Epithelial cell of esophagus (primary cell): Measurements from ENCODE around the gene ARHGAP25.

Source experiments
- DNase-seq: peaks from one replicate; pipeline ENCODE4 v3.0.0; 2010; ENCODE audit warnings: low read depth
- H3K4me3 ChIP-seq: 2 replicates; pipeline ENCODE4 v1.5.1; 2011; ENCODE audit warnings: mild to moderate bottlenecking, low read length, control low read depth
- TF ChIP-seq, protein P1 (sequence below): IDR thresholded peaks from 2 replicates; pipeline ENCODE4 v1.5.1; 2011; ENCODE audit warnings: low read depth, mild to moderate bottlenecking, low read length, control low read depth, inconsistent platforms; ENCODE audit not compliant: insufficient read depth; ENCODE audit errors: missing control alignments

Gene ARHGAP25

DNA sequence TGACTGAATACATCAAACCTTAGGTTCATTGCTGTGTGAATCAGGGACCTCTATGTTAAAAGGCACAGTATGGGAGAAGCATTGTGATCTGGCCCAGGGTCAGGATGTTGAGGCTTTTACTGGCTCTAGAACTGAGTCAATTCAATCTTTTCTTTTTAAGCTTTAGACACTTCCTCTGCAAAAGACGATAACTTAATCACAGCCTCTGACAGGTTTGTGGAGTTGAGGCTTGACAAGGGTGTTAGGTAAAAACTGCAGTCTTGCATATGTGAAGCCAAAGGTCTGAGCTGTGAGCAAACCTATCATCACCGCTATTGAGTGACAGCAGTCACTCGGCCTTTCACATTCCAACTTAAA is 17.3 kb upstream of the ARHGAP25 start:
- DNase-seq = no peak
- TF ChIP-seq, protein P1, sequence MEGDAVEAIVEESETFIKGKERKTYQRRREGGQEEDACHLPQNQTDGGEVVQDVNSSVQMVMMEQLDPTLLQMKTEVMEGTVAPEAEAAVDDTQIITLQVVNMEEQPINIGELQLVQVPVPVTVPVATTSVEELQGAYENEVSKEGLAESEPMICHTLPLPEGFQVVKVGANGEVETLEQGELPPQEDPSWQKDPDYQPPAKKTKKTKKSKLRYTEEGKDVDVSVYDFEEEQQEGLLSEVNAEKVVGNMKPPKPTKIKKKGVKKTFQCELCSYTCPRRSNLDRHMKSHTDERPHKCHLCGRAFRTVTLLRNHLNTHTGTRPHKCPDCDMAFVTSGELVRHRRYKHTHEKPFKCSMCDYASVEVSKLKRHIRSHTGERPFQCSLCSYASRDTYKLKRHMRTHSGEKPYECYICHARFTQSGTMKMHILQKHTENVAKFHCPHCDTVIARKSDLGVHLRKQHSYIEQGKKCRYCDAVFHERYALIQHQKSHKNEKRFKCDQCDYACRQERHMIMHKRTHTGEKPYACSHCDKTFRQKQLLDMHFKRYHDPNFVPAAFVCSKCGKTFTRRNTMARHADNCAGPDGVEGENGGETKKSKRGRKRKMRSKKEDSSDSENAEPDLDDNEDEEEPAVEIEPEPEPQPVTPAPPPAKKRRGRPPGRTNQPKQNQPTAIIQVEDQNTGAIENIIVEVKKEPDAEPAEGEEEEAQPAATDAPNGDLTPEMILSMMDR = no peak
- H3K4me3 ChIP-seq = no peak overlapping the region

DNA sequence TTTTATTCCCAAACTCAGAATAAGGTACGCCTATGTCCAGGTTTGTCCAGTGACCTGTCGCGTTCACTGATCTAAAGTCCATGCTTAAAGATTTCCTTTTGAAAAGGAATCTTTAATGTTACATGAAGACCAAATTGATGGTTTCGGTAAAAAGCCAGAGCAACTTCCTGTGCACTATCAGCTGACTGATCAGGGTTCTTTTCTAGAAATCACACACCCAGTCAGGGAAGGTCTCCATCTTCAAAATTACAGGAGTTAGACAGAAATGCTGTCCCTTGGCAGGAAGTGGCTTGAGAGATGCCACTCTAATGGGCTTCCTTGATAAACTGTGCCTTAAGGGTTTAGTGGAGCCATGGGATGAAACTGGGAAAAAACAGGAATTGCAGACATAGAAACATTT is 14.7 kb upstream of the ARHGAP25 start:
- DNase-seq = no peak
- no peak overlapping the region for H3K4me3 ChIP-seq
- TF ChIP-seq, protein P1 = no peak

DNA sequence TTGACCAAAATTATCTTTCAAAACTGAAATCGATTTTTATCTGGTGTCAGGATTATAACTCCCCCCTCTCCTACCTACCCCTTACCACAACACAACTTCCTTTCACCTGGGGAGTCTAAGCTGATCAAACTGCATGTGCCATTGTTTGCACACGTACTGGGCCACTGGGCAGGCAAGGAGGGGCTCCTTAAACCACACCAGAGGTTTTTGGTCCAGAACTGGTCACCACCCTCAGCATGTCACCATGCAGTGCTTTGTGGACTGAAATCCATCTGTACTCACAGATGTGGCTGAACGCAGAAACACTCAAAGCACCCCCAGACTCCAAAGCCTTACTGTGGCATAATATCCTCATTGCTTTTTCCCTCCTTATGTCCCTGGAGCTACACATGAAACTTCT is 13.9 kb upstream of the ARHGAP25 start:
- DNase-seq = no peak
- TF ChIP-seq, protein P1 = no peak
- H3K4me3 ChIP-seq = no peak overlapping the region

DNA sequence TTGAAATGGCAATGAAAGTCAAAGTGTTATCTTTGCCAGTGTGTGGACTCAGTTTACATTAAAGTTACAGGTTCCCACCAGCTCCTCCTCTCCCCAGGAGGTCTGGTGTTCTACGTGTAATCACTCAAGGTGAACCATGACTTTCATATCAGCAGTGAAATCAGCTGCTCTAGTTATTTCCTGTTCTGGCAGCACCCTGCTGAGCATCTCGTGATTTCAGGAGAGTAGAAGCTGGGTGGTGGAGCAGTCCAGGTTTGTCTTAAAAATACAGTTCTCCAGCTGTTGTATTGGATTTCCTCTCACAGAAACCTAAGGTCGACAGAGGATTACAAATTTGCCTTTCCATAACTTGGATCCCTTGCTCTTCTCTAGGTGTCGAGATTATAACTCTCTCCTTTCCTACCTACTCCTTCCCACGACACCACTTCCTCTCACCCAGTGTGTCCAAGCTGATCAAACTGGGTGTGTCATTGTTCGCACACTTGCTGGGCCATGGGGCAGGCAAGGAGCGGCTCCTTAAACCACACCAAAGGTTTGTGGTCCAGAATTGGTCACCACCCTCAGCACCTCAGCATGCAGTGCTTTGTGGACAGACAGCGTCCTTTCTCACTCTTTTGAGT is 13.0 kb upstream of the ARHGAP25 start:
- no peak for DNase-seq

DNA sequence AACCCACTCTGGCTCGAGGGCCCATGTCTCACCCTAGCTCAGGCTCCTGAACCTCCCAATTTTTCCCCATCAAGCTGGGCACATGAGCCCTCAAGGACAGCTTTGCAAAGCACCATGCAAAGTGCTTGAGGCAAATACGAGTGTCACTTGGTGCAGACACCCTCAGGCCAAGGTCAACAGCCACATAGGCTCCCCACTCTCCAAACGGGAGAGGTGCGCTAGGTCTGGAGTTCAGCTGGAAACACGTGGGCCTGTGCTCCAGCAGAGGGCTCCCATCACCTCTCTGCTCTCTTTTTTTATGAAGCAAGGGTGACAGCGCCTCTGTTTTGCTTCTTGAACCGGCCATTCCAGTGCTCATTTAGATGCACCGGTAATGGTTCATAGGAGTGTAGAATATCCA is 11.9 kb upstream of the ARHGAP25 start:
- TF ChIP-seq, protein P1 = no peak
- no peak overlapping the region for H3K4me3 ChIP-seq
- no peak for DNase-seq

More for the DNA sequence above, 13.0 kb upstream of the ARHGAP25 start:
- no peak overlapping the region for H3K4me3 ChIP-seq
- TF ChIP-seq, protein P1 = no peak

DNA sequence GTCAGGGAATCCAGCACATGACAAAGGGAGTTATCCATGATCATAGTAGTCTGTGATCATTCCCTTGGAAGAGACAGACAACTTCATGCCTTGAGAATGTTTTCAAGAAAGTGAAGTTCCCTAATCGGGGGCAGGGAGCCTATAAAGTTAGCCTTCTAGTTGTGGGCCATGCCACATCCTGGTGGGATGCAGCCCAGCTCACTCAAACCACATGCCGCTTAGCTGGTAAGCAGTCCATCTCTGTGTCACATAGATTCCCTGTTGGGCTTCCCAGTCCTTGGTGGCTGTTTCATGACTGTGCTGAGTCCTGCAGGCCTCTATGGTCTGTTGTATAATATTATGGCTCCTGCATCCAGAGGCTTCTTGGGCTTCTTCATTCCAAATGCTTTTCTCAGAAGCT is 11.4 kb upstream of the ARHGAP25 start:
- no peak overlapping the region for H3K4me3 ChIP-seq
- no peak for DNase-seq
- TF ChIP-seq, protein P1 = no peak

DNA sequence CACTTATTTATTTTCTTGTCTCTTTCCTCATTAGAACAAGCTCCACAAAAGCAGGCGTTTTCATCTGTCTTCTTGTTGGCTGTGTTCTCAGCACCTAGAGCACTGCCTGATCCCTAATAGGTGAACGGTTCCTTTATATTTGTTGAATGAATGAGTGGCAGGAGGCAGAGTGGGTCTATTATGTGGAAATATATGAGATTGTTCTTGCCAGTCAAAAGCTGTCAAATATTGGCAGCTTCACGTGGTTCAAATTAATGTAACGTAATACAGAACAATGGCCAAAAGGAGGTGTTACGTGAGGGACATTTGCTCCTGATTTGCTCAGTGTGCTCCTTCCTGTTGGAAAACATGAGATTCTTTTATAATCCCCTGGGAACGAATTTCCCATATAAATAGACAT is 8.5 kb upstream of the ARHGAP25 start:
- DNase-seq = no peak
- TF ChIP-seq, protein P1 = no peak
- no peak overlapping the region for H3K4me3 ChIP-seq
